ENCODE results near the gene PECR. TPM values are rescaled to one million over a fixed set of nuclear protein-coding genes. Genes with fewer than 3 reads are reported as not detected.

PECR gene
- total RNA-seq (2011; cell fraction: chromatin; rRNA removed; ENCODE audit: low replicate concordance) = 10.8 and 13.1 TPM in 2 replicates
- total RNA-seq (2011; cell fraction: nucleolus; rRNA removed) = 8.7 and 10.1 TPM in 2 replicates
- total RNA-seq (2011; cell fraction: nucleoplasm; rRNA removed) = 8.4 and 10.8 TPM in 2 replicates
- 9.0 and 10.1 TPM in 2 replicates for total RNA-seq (2014; rRNA removed)
- 7.6 and 7.8 TPM in 2 replicates for total RNA-seq (2014; rRNA removed; fragmentation: Illumina TruSeq; extraction: Trizol)
- 8.2 and 8.4 TPM in 2 replicates for total RNA-seq (2015; rRNA removed; fragmentation: Illumina TruSeq; extraction: Trizol)
- total RNA-seq (2021) = 6.2 and 6.8 TPM in 2 replicates
- polyA plus RNA-seq (2011; rRNA removed) = 7.0 and 9.0 TPM in 2 replicates
- 6.8 and 8.6 TPM in 2 replicates for polyA plus RNA-seq (2011; cell fraction: cytosol; rRNA removed)
- 3.8 and 5.2 TPM in 2 replicates for polyA plus RNA-seq (2011; cell fraction: nucleus; rRNA removed)
- 6.5 and 34.5 TPM in 2 replicates for polyA plus RNA-seq (2012)
- polyA plus RNA-seq (2014; fragmentation: Illumina TruSeq; extraction: Trizol) = 8.2 and 8.4 TPM in 2 replicates
- 1 to 10 TPM; 1.1 to 2.0 TPM for polyA plus RNA-seq (2014; fragmentation: Nextera tagmentation; extraction: Ambion mirVana)
- polyA plus RNA-seq (2014; rRNA removed) = 8.7 and 10.3 TPM in 2 replicates
- polyA minus RNA-seq (2011; rRNA and poly(A)+ RNA removed) = 10.4 and 11.7 TPM in 2 replicates
- polyA minus RNA-seq (2011; cell fraction: cytosol; rRNA and poly(A)+ RNA removed) = 3.5 and 5.1 TPM in 2 replicates
- 4.2 and 9.9 TPM in 2 replicates for polyA minus RNA-seq (2011; cell fraction: nucleus; rRNA and poly(A)+ RNA removed)
- Bru-seq, nascent RNA = percentile 52 among the genes with signal in this experiment
- percentile 52 among the genes with signal in this experiment for BruChase-seq, experiment 1, labeled RNA remaining after a 2-hour chase
- BruChase-seq, experiment 2, labeled RNA remaining after a 6-hour chase = percentile 54 among the genes with signal in this experiment
- long read RNA-seq, experiment 1, partial matches to known transcripts = 1 of 7 reads
- long read RNA-seq, experiment 1, other reads (novel, unspliced or antisense) = 2 of 7 reads
- long read RNA-seq, experiment 2, partial matches to known transcripts = 0 of 4 reads
- long read RNA-seq, experiment 2, other reads (novel, unspliced or antisense) = 4 of 4 reads
- long read RNA-seq, experiment 3, partial matches to known transcripts = 1 of 2 reads
- long read RNA-seq, experiment 3, other reads (novel, unspliced or antisense) = 0 of 2 reads

DNA sequence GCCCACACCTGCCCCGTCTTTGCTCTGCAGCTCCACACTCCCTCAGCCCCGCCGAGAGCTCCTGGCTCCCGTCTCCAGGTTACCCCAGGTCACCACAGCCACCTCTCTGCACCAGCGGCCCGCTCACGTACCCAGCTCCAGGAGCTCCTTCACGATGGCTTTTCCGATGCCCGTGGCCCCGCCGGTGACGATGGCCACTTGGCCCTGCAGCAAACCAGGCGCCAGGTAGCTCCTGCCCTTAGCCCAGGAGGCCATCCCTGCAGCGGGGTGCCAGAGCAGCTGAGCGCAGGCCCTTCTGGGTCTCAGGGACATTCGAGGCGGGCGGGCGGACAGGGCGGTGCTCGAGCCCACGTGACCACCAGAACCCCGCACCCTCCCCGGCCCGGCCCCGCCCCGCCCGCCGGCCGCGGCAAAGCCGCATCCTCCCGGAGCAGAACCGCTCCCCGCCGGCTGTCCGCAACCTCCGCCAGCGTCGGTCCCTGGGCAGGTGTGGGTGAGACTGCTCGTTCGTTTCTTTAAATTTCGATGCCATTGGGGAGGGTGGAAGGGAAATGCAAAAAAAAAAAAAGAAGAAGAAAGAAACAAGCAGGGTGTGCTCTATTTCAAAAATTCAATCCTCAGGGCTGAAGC, at the start of gene PECR, which contains the start of gene TMEM169:
Gene PECR, minus strand, starts transcription at position 323 of the 630 bp plus-strand sequence. Its CDS starts 68 bp downstream, at position 255.
Gene TMEM169, plus strand, starts transcription at position 433 of the 630 bp plus-strand sequence. CDS start 14,045 bp downstream, outside the sequence.
- Histone ChIP-seq H3K27me3 (ENCODE audit: control insufficient read depth in 2 of 2, insufficient read depth in 2 of 2, low read length in 2 of 2) (no peaks in the 10 kb centered on the region), H3K36me3 (ENCODE audit: control insufficient read depth, insufficient read depth, low read length) (no peaks in the 10 kb centered on the region), H3K27ac (ENCODE audit: extremely low read depth, low read depth, low read length) (peak within 1 kb of the TSS; percentile 6; the same call in 1 of the 3 replicates), H3K9me3 (replicated peaks; ENCODE audit: control insufficient read depth, insufficient read depth, low read depth, low read length) (no peaks in the 10 kb centered on the region), H3K4me1 (replicated peaks in 1 of 2; ENCODE audit: control insufficient read depth in 2 of 2, insufficient read depth in 2 of 2, low read length in 2 of 2) (peaks cover 10% of the 10 kb centered on the region in 2 experiments; a peak in 4 of 5 replicates), H3K9me1 (ENCODE audit: control insufficient read depth, insufficient read depth, low read length) (no peaks in the 10 kb centered on the region), H3K4me2 (ENCODE audit: insufficient read depth, low read length) (peak within 1 kb of the TSS; percentile 88), H3K79me2 (ENCODE audit: control insufficient read depth, insufficient read depth, low read length) (no peaks in the 10 kb centered on the region), H3K9ac (ENCODE audit: insufficient read depth in 1 of 2, low read depth in 2 of 2, low read length in 2 of 2) (peak within 1 kb of the TSS; percentile 55 to 94), H2AFZ (ENCODE audit: low read depth, low read length) (peak within 1 kb of the TSS; percentile 98), H3K4me3 (peak within 1 kb of the TSS; percentile 58), H4K20me1 (replicated peaks; ENCODE audit: control insufficient read depth, insufficient read depth, low read length) (no peaks in the 10 kb centered on the region)
- peak; percentile 79 to 89 (median 87) for DNase-seq (ENCODE audit: extremely low read depth in 1 of 4, low spot score in 3 of 4)
- ChIA-PET CTCF (ENCODE audit: low intra/inter-chr PET ratio) (no interaction called here), POLR2A (interaction anchor here (0.9 to 1.1 kb wide), 4 partner anchors 11 to 33 kb away, joined by 3 to 5 read pairs (median 4); partner anchors contain the start of gene XRCC5)
- ATAC-seq = peak; percentile 98
- no peak for FAIRE-seq
- in situ Hi-C loops (cut with MboI) = no loop called here
- under 1% methylated on average over 16 of the region's 44 CpGs for WGBS (ENCODE audit: insufficient coverage, low coverage, missing lambda C conversion rate)
- intact Hi-C loops (cut with micrococcal nuclease) = no loop called here
- BruUV-seq (replicated peaks) = no TSS peak
- no peak for TF ChIP-seq HDAC6 (IDR thresholded peaks at IDR 0.05; ENCODE audit: low read depth, low read length)
- TF ChIP-seq, protein P1, sequence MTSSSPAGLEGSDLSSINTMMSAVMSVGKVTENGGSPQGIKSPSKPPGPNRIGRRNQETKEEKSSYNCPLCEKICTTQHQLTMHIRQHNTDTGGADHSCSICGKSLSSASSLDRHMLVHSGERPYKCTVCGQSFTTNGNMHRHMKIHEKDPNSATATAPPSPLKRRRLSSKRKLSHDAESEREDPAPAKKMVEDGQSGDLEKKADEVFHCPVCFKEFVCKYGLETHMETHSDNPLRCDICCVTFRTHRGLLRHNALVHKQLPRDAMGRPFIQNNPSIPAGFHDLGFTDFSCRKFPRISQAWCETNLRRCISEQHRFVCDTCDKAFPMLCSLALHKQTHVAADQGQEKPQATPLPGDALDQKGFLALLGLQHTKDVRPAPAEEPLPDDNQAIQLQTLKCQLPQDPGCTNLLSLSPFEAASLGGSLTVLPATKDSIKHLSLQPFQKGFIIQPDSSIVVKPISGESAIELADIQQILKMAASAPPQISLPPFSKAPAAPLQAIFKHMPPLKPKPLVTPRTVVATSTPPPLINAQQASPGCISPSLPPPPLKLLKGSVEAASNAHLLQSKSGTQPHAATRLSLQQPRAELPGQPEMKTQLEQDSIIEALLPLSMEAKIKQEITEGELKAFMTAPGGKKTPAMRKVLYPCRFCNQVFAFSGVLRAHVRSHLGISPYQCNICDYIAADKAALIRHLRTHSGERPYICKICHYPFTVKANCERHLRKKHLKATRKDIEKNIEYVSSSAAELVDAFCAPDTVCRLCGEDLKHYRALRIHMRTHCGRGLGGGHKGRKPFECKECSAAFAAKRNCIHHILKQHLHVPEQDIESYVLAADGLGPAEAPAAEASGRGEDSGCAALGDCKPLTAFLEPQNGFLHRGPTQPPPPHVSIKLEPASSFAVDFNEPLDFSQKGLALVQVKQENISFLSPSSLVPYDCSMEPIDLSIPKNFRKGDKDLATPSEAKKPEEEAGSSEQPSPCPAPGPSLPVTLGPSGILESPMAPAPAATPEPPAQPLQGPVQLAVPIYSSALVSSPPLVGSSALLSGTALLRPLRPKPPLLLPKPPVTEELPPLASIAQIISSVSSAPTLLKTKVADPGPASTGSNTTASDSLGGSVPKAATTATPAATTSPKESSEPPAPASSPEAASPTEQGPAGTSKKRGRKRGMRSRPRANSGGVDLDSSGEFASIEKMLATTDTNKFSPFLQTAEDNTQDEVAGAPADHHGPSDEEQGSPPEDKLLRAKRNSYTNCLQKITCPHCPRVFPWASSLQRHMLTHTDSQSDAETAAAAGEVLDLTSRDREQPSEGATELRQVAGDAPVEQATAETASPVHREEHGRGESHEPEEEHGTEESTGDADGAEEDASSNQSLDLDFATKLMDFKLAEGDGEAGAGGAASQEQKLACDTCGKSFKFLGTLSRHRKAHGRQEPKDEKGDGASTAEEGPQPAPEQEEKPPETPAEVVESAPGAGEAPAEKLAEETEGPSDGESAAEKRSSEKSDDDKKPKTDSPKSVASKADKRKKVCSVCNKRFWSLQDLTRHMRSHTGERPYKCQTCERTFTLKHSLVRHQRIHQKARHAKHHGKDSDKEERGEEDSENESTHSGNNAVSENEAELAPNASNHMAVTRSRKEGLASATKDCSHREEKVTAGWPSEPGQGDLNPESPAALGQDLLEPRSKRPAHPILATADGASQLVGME (CRISPR knock-in tag; IDR thresholded peaks at IDR 0.05) = no peak
- no peak for TF ChIP-seq PRPF4 (IDR thresholded peaks at IDR 0.05; ENCODE audit: insufficient read depth, low read depth, low read length, poor library complexity, severe bottlenecking)
- TF ChIP-seq, protein P2, sequence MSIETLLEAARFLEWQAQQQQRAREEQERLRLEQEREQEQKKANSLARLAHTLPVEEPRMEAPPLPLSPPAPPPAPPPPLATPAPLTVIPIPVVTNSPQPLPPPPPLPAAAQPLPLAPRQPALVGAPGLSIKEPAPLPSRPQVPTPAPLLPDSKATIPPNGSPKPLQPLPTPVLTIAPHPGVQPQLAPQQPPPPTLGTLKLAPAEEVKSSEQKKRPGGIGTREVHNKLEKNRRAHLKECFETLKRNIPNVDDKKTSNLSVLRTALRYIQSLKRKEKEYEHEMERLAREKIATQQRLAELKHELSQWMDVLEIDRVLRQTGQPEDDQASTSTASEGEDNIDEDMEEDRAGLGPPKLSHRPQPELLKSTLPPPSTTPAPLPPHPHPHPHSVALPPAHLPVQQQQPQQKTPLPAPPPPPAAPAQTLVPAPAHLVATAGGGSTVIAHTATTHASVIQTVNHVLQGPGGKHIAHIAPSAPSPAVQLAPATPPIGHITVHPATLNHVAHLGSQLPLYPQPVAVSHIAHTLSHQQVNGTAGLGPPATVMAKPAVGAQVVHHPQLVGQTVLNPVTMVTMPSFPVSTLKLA (conservative IDR thresholded peaks at IDR 0.05) = peak in 1 of 2 experiments; percentile 40; a peak in 2 of 4 replicates
- TF ChIP-seq, protein P3, sequence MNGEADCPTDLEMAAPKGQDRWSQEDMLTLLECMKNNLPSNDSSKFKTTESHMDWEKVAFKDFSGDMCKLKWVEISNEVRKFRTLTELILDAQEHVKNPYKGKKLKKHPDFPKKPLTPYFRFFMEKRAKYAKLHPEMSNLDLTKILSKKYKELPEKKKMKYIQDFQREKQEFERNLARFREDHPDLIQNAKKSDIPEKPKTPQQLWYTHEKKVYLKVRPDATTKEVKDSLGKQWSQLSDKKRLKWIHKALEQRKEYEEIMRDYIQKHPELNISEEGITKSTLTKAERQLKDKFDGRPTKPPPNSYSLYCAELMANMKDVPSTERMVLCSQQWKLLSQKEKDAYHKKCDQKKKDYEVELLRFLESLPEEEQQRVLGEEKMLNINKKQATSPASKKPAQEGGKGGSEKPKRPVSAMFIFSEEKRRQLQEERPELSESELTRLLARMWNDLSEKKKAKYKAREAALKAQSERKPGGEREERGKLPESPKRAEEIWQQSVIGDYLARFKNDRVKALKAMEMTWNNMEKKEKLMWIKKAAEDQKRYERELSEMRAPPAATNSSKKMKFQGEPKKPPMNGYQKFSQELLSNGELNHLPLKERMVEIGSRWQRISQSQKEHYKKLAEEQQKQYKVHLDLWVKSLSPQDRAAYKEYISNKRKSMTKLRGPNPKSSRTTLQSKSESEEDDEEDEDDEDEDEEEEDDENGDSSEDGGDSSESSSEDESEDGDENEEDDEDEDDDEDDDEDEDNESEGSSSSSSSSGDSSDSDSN (IDR thresholded peaks at IDR 0.05; ENCODE audit: borderline replicate concordance in 1 of 2, low read depth in 2 of 2, low read length in 2 of 2) = 0 out of 4 replicates have a peak, but pooled peaks of 1 of the 2 experiments have one; percentile 46
